ENCODE results near the gene PRR23E.

Gene PRR23E

GRCh38 chr3:127164615-127165014 lies 28.3 kb upstream of the PRR23E start:
- TF ChIP-seq, protein P1, sequence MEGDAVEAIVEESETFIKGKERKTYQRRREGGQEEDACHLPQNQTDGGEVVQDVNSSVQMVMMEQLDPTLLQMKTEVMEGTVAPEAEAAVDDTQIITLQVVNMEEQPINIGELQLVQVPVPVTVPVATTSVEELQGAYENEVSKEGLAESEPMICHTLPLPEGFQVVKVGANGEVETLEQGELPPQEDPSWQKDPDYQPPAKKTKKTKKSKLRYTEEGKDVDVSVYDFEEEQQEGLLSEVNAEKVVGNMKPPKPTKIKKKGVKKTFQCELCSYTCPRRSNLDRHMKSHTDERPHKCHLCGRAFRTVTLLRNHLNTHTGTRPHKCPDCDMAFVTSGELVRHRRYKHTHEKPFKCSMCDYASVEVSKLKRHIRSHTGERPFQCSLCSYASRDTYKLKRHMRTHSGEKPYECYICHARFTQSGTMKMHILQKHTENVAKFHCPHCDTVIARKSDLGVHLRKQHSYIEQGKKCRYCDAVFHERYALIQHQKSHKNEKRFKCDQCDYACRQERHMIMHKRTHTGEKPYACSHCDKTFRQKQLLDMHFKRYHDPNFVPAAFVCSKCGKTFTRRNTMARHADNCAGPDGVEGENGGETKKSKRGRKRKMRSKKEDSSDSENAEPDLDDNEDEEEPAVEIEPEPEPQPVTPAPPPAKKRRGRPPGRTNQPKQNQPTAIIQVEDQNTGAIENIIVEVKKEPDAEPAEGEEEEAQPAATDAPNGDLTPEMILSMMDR (IDR thresholded peaks at IDR 0.05; ENCODE audit: extremely low read depth, insufficient read depth, missing control alignments): no peak
- in situ Hi-C loops (cut with MboI; ENCODE audit: low pct_unique_long_range_greater_than_20kb, low sequenced_read_pairs, unreplicated experiment): no loop called here
- no peak for DNase-seq (ENCODE audit: low spot score)

GRCh38 chr3:127165036-127165435 lies 27.9 kb upstream of the PRR23E start:
- no peak for DNase-seq (ENCODE audit: low spot score)
- TF ChIP-seq, protein P1 (IDR thresholded peaks at IDR 0.05; ENCODE audit: extremely low read depth, insufficient read depth, missing control alignments): no peak
- in situ Hi-C loops (cut with MboI; ENCODE audit: low pct_unique_long_range_greater_than_20kb, low sequenced_read_pairs, unreplicated experiment): no loop called here

- DNase-seq (ENCODE audit: low spot score): no peak
- in situ Hi-C loops (cut with MboI; ENCODE audit: low pct_unique_long_range_greater_than_20kb, low sequenced_read_pairs, unreplicated experiment): no loop called here
- TF ChIP-seq, protein P1 (IDR thresholded peaks at IDR 0.05; ENCODE audit: extremely low read depth, insufficient read depth, missing control alignments): no peak
Measured at GRCh38 chr3:127165694-127166485, 27.0 kb upstream of the PRR23E start.

DNA sequence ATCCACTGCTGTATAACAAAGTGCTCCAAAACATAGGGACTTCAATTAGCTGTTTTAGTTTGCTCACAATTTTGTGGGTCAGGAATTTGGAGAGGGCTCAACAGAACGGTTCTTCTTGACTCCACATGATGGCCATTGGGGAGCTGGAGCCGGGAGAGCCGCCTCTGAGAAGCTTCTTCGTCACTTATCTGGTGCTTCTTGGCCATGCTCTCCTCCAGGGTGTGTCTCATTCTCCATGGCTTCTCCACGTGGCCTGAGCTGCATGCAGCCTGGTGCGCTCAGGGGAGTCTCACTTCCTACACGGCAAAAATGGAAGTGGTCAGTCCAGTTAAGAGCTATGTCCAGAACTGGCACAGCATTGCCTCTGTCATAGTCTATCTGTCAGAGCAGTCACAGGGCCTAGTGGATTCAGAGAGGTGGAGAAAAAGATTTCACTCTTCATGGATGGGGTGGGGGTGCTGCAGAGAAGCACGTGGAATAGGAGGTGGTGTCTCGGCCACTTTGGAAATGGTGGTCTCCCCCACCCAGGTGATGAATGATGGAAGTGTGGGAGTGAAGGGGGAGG lies 26.3 kb upstream of the PRR23E start:
- in situ Hi-C loops (cut with MboI; ENCODE audit: low pct_unique_long_range_greater_than_20kb, low sequenced_read_pairs, unreplicated experiment): no loop called here
- TF ChIP-seq, protein P1 (IDR thresholded peaks at IDR 0.05; ENCODE audit: extremely low read depth, insufficient read depth, missing control alignments): no peak
- no peak for DNase-seq (ENCODE audit: low spot score)

GRCh38 chr3:127167315-127168043 lies 25.5 kb upstream of the PRR23E start:
- DNase-seq (ENCODE audit: low spot score): no peak
- in situ Hi-C loops (cut with MboI; ENCODE audit: low pct_unique_long_range_greater_than_20kb, low sequenced_read_pairs, unreplicated experiment): no loop called here
- TF ChIP-seq, protein P1 (IDR thresholded peaks at IDR 0.05; ENCODE audit: extremely low read depth, insufficient read depth, missing control alignments): no peak

DNA sequence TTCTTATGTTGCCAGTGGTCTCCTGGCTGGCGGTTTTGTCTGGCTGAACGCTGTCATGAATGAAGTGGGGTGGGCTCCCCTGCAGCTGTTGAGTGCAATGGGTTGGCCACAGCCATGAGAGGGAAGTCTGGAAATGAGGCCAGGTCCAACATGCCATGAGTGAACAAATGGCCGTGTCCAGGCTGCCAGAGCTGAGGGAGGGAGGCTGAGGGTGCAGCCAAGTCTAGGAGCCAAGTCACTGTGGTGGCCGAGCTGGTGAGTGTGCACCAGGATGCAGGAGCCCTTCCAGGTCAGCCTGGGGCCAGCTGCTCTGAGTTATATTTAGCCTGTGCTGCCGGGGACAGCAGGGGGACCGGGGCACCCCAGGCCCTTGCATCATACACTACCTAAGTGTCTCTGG lies 24.7 kb upstream of the PRR23E start:
- in situ Hi-C loops (cut with MboI; ENCODE audit: low pct_unique_long_range_greater_than_20kb, low sequenced_read_pairs, unreplicated experiment): no loop called here
- TF ChIP-seq, protein P1 (IDR thresholded peaks at IDR 0.05; ENCODE audit: extremely low read depth, insufficient read depth, missing control alignments): no peak
- no peak for DNase-seq (ENCODE audit: low spot score)

Data from GM13977 (cell line).